HG03103 (cell line): ENCODE measurements around the gene RUBCN.
"Not testable (repeated sequence)": the region's sequence is repeated elsewhere in the genome, so short reads cannot be mapped to it uniquely, and the experiment has no call there.

Experiments used
- ATAC-seq: cut with Tn5 transposase; IDR thresholded peaks from one replicate; pipeline ENCODE4 v1.9.1; 2021; ENCODE audit warnings: low read depth; ENCODE audit not compliant: unreplicated experiment

RUBCN gene

GRCh38 chr3:197690754-197691153, 46.0 kb downstream of the RUBCN start:
- ATAC-seq = no peak

- no peak for ATAC-seq
Observed at GRCh38 chr3:197687570-197687969, 49.1 kb downstream of the RUBCN start.

- ATAC-seq = no peak
Observed at GRCh38 chr3:197686899-197687298, 49.8 kb downstream of the RUBCN start.

- no peak for ATAC-seq
Observed at GRCh38 chr3:197685546-197685945, 51.2 kb downstream of the RUBCN start.

GRCh38 chr3:197683191-197683590, 53.5 kb downstream of the RUBCN start:
- ATAC-seq = no peak

- ATAC-seq = no peak
Observed at GRCh38 chr3:197682713-197683112, 54.0 kb downstream of the RUBCN start.

- no peak for ATAC-seq
Observed at GRCh38 chr3:197680955-197681521, 55.7 kb downstream of the RUBCN start.

GRCh38 chr3:197675951-197676350, 60.8 kb downstream of the RUBCN start:
- no peak for ATAC-seq

- ATAC-seq = no peak
Observed at GRCh38 chr3:197675563-197675860, 61.2 kb downstream of the RUBCN start.

GRCh38 chr3:197674741-197675562, 61.8 kb downstream of the RUBCN start:
- no peak for ATAC-seq

- ATAC-seq = no peak
Observed at GRCh38 chr3:197673170-197673569, 63.5 kb downstream of the RUBCN start.

GRCh38 chr3:197670361-197670760, 66.3 kb downstream of the RUBCN start:
- no peak for ATAC-seq

GRCh38 chr3:197667968-197668367, 68.7 kb downstream of the RUBCN start:
- no peak for ATAC-seq

- ATAC-seq = not testable (repeated sequence)
Observed at GRCh38 chr3:197667293-197667692, 69.4 kb downstream of the RUBCN start.

- ATAC-seq = not testable (repeated sequence)
Observed at GRCh38 chr3:197666221-197666842, 70.4 kb downstream of the RUBCN start.

GRCh38 chr3:197665549-197665948, 71.2 kb downstream of the RUBCN start:
- ATAC-seq = not testable (repeated sequence)

GRCh38 chr3:197665142-197665491, 71.6 kb downstream of the RUBCN start:
- ATAC-seq = peak; percentile 89

- peak; percentile 53 for ATAC-seq
Observed at GRCh38 chr3:197664414-197665141, 72.1 kb downstream of the RUBCN start.

- not testable (repeated sequence) for ATAC-seq
Observed at GRCh38 chr3:197663367-197664140, 73.2 kb downstream of the RUBCN start.

- not testable (repeated sequence) for ATAC-seq
Observed at GRCh38 chr3:197662352-197662751, 74.4 kb downstream of the RUBCN start.

- not testable (repeated sequence) for ATAC-seq
Observed at GRCh38 chr3:197661874-197662273, 74.8 kb downstream of the RUBCN start.
